ENCODE results near the gene EMP3.
A peak's percentile ranks its signal among the peaks of the same experiment; 100 is the strongest.

GRCh38 chr19:48319647-48320541, 5.5 kb upstream of the EMP3 start:
- TF ChIP-seq, protein P1, sequence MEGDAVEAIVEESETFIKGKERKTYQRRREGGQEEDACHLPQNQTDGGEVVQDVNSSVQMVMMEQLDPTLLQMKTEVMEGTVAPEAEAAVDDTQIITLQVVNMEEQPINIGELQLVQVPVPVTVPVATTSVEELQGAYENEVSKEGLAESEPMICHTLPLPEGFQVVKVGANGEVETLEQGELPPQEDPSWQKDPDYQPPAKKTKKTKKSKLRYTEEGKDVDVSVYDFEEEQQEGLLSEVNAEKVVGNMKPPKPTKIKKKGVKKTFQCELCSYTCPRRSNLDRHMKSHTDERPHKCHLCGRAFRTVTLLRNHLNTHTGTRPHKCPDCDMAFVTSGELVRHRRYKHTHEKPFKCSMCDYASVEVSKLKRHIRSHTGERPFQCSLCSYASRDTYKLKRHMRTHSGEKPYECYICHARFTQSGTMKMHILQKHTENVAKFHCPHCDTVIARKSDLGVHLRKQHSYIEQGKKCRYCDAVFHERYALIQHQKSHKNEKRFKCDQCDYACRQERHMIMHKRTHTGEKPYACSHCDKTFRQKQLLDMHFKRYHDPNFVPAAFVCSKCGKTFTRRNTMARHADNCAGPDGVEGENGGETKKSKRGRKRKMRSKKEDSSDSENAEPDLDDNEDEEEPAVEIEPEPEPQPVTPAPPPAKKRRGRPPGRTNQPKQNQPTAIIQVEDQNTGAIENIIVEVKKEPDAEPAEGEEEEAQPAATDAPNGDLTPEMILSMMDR (conservative IDR thresholded peaks at IDR 0.05), result peak; percentile 73
- TF ChIP-seq ZFX (IDR thresholded peaks at IDR 0.05), result no peak

All from C4-2B (cell line).